ENCODE data around the gene MORN1.
"Not testable (repeated sequence)": the region's sequence is repeated elsewhere in the genome, so short reads cannot be mapped to it uniquely, and the experiment has no call there.

Gene MORN1

DNA sequence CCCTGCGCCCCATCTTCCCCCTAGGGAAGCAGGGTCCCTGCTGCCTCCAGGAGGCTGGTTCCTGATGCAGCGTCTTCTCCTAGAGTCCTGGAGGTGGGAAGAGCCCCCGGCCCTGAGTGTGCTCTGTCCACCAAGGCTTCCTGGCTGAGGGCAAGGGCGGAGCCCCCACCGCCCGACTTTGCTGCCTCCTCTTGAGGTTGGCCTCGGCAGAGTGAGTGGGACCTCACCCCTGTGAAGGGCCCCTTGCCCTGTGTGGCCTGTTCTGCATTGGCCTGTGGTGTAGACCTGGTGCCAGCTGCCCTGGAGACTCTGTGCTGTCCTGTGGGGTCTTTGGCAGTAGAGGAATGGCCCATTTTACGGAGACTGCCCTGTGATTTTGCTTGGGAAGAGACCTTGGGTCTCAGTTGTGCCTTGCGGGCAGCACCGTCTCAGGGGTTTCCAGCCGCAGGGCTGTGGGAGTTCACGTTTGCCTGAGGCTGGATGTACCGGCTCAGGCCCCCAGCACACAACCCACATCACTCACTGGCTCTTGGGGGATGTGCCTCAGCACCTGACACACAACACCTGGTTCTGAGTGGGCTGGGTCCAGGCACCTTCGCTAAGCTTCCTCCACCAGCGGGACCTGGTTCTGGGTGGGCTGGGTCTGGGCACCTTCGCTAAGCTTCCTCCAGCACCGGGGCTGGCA, 89.6 kb downstream of the MORN1 start:
- Histone ChIP-seq H3K9me3 (ENCODE audit: low read length) (no peaks in the 10 kb centered on the region), H2AFZ (ENCODE audit: low read depth, low read length) (no peak overlapping the region), H3K36me3 (ENCODE audit: insufficient read depth, low read length) (peaks cover 35% of the 10 kb centered on the region), H3K27me3 (ENCODE audit: insufficient read depth, low read length) (no peaks in the 10 kb centered on the region), H3K4me1 (ENCODE audit: insufficient read depth, low read length) (no peaks in the 10 kb centered on the region), H3K4me3 (ENCODE audit: low read length) (no peak overlapping the region)

DNA sequence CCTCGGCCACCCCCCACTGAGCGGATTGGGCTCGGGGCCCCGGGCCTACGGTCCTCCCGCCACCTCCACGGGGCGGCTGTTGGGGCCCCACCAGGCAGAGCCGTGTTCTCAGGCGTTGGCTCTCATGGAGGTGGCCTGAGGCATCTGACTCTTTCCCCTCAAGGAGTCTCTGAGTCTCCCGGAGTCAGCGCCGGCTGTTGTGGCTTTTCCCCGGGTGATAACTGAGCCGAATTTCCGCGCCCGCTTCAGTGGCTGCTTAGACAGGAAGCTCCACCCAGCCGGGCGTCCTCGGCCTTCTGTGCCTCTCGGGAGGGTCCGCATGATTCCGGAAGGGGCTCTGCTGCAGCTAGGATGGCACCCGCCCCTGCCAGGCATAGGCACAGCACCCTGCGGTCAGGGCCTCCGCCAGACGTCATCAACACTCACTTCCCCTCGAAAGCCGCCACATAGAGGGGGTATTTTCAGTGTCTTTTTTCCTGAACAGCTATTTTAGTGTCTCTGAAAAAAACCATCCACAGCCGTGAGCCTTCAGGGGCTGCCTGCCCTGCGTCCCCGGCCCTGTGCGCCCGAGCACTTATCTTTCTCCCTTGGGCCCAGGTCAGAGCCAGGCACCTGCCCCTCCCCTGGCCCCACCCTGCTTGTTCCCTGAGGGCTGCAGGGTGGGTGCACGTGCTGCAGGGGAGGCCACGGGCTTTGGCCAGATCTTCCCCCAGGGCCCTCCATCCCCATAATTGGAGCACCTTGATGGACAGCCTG, 90.3 kb downstream of the MORN1 start:
- H3K27me3 ChIP-seq (ENCODE audit: insufficient read depth, low read length), result no peaks in the 10 kb centered on the region
- H3K4me1 ChIP-seq (ENCODE audit: insufficient read depth, low read length), result no peaks in the 10 kb centered on the region
- H3K4me3 ChIP-seq (ENCODE audit: low read length), result no peak overlapping the region
- H3K9me3 ChIP-seq (ENCODE audit: low read length), result peaks cover 2% of the 10 kb centered on the region
- H3K36me3 ChIP-seq (ENCODE audit: insufficient read depth, low read length), result peaks cover 28% of the 10 kb centered on the region
- H2AFZ ChIP-seq (ENCODE audit: low read depth, low read length), result no peak overlapping the region

DNA sequence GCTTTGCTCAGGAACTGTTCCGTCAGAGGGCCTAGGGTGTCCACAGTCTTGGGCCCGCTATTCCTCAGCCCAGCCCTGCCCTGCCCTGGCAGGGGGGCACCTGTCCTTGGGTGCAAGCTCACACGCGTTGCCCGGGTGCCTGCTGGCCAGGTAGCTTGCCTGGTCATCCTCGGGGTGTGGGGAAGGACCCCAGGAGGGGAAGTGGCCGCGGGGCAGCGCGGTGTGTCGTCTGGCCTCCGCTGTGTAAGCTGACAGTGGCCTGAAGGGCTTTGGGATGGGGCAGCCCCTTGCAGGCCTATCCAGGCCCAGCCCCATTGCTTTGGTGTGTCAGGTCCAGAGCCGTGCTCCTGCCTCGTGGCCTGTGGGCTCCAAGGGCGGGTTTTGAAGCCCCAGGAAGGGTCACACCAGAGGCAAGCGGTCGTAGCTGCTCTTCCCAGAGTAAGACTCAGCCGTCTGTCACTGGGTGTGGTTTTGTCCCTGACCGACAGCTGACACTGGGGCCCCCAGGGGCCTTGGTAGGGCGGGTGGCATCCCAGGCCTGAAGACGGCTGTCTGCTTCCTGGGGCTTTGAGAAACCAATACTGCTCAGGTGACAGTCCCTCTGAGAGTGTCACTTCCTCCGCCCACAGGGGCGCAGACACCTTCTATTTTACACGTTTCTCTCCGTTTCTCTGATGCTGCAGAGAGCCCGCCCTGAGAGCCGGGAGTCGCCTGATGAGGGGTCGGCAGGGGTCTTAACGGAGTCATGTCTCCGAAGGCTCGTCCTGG, 91.2 kb downstream of the MORN1 start:
- Histone ChIP-seq H2AFZ (ENCODE audit: low read depth, low read length) (no peak overlapping the region), H3K27me3 (ENCODE audit: insufficient read depth, low read length) (no peaks in the 10 kb centered on the region), H3K9me3 (ENCODE audit: low read length) (peaks cover 2% of the 10 kb centered on the region), H3K4me3 (ENCODE audit: low read length) (no peak overlapping the region), H3K4me1 (ENCODE audit: insufficient read depth, low read length) (no peaks in the 10 kb centered on the region), H3K36me3 (ENCODE audit: insufficient read depth, low read length) (peaks cover 26% of the 10 kb centered on the region)

GRCh38 chr1:2299131-2299627, 92.2 kb downstream of the MORN1 start:
- Histone ChIP-seq H3K27me3 (ENCODE audit: insufficient read depth, low read length) (no peaks in the 10 kb centered on the region), H3K4me1 (ENCODE audit: insufficient read depth, low read length) (no peaks in the 10 kb centered on the region), H3K36me3 (ENCODE audit: insufficient read depth, low read length) (peaks cover 16% of the 10 kb centered on the region), H3K4me3 (ENCODE audit: low read length) (no peak overlapping the region), H2AFZ (ENCODE audit: low read depth, low read length) (no peak overlapping the region), H3K9me3 (ENCODE audit: low read length) (peaks cover 2% of the 10 kb centered on the region)

DNA sequence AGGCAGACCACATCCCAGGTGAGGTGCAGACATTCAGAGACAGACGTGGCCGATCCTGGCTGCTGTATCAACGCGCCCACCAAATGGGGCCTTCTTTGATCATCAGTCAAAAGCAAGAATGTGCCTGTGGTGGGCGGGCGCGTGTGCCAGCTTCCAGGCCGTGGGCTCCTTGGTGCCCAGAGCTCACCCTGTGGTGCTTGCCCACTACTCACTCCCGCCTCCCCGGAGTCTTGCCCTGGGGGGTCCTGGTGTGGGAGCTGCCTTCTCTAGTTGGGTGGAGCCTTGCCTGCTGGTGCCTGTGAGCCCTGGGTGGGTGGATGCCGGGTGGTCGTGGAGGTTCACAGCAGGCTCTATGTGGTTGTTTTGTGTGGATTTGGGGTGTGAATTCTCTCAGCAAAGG, 92.7 kb downstream of the MORN1 start:
- Histone ChIP-seq H3K4me1 (ENCODE audit: insufficient read depth, low read length) (no peaks in the 10 kb centered on the region), H3K27me3 (ENCODE audit: insufficient read depth, low read length) (no peaks in the 10 kb centered on the region), H3K9me3 (ENCODE audit: low read length) (peaks cover 2% of the 10 kb centered on the region), H3K36me3 (ENCODE audit: insufficient read depth, low read length) (peaks cover 13% of the 10 kb centered on the region), H3K4me3 (ENCODE audit: low read length) (no peak overlapping the region), H2AFZ (ENCODE audit: low read depth, low read length) (no peak overlapping the region)

DNA sequence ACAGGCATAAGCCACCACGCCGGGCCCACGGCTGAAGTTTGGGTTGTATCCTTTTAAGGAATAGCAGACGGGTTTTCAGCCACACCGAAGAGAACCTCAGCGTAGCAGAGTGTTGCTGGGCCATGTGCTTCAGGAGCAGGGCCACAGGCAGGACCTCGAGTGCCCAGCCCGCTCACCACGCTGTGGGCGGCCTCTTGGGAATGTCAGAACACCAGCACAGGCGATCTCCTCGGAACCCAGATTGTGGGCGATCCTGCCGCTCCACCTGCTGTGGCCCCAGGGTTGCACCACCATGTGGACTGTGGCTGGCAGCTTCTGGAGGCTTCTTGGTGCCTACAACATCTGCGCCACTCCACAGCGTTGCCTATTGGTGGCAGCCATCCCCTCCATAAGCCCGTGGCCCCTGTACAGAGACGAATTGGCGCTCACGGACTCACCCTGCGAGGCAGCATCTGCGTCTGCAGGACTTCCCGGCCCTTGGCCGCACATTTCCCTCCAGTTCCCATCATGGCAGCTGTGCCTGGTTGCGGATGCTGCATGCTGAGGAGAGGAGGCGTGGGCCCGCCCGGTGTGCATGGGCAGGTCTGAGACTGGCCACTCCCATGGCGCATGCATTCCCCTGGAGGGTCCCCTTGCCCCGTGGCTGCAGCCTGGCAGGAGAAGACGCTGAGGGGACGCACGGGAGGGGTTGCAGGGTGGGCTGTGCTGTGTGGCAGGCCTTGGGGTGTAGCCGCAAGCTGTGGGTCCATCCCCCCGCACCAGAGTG, 93.9 kb downstream of the MORN1 start:
- H3K9me3 ChIP-seq (ENCODE audit: low read length), result peaks cover 3% of the 10 kb centered on the region
- no peak overlapping the region for H2AFZ ChIP-seq (ENCODE audit: low read depth, low read length)
- peaks cover 10% of the 10 kb centered on the region for H3K36me3 ChIP-seq (ENCODE audit: insufficient read depth, low read length)
- no peaks in the 10 kb centered on the region for H3K27me3 ChIP-seq (ENCODE audit: insufficient read depth, low read length)
- no peak overlapping the region for H3K4me3 ChIP-seq (ENCODE audit: low read length)
- no peaks in the 10 kb centered on the region for H3K4me1 ChIP-seq (ENCODE audit: insufficient read depth, low read length)

- no peak overlapping the region for H2AFZ ChIP-seq (ENCODE audit: low read depth, low read length)
- no peaks in the 10 kb centered on the region for H3K4me1 ChIP-seq (ENCODE audit: insufficient read depth, low read length)
- peaks cover 4% of the 10 kb centered on the region for H3K9me3 ChIP-seq (ENCODE audit: low read length)
- H3K27me3 ChIP-seq (ENCODE audit: insufficient read depth, low read length), result no peaks in the 10 kb centered on the region
- H3K36me3 ChIP-seq (ENCODE audit: insufficient read depth, low read length), result peaks cover 12% of the 10 kb centered on the region
- no peak overlapping the region for H3K4me3 ChIP-seq (ENCODE audit: low read length)
These were observed 94.7 kb downstream of the MORN1 start for GRCh38 chr1:2296614-2297013.

DNA sequence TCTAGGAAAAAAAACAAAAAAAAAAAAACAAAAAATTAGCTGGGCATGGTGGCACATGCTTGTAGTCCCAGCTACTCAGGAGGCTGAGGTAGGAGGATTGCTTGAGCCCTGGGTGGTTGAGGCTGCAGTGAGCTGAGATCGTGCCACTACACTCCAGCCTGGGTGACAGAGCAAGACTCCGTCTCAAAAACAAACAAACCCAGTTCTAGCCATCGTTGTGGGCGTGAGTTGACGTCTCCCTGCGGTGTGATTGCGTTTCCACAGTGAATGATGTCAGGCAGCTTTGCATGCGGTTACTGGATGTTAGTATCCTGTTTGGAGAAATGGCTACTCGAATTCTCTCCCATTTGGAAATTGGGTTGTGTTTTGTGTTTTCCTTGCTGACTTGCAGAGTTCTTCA, 95.1 kb downstream of the MORN1 start:
- not testable (repeated sequence) for H2AFZ ChIP-seq (ENCODE audit: low read depth, low read length); H3K4me1 ChIP-seq (ENCODE audit: insufficient read depth, low read length); H3K27me3 ChIP-seq (ENCODE audit: insufficient read depth, low read length); H3K9me3 ChIP-seq (ENCODE audit: low read length); H3K4me3 ChIP-seq (ENCODE audit: low read length)
- H3K36me3 ChIP-seq (ENCODE audit: insufficient read depth, low read length), result peaks cover 12% of the 10 kb centered on the region

- H3K36me3 ChIP-seq (ENCODE audit: insufficient read depth, low read length), result peaks cover 14% of the 10 kb centered on the region
These were observed 95.8 kb downstream of the MORN1 start for GRCh38 chr1:2295526-2295925.

DNA sequence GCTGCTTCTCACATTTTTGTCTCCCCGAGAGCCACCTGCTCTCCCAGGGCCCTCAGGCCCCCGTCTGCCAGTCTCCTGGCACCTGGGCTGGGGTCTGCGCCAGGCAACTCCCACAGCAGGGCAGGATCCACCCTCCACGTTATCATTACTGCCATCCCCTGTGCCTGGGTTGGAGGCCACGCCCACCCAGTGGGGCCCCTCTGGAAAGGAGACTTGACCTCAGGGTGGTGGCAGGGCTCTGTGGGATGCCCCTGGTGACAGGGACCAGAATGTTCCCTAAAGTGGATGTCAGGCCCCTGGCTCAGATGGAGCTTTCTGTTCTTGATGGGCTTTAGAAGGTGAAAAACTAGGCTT, 96.7 kb downstream of the MORN1 start:
- H3K4me3 ChIP-seq (ENCODE audit: low read length), result no peak overlapping the region
- H3K36me3 ChIP-seq (ENCODE audit: insufficient read depth, low read length), result peaks cover 14% of the 10 kb centered on the region
- H3K4me1 ChIP-seq (ENCODE audit: insufficient read depth, low read length), result peaks cover 4% of the 10 kb centered on the region
- no peak overlapping the region for H2AFZ ChIP-seq (ENCODE audit: low read depth, low read length)
- H3K9me3 ChIP-seq (ENCODE audit: low read length), result peaks cover 4% of the 10 kb centered on the region
- H3K27me3 ChIP-seq (ENCODE audit: insufficient read depth, low read length), result no peaks in the 10 kb centered on the region

More at GRCh38 chr1:2295526-2295925, 95.8 kb downstream of the MORN1 start:
- peaks cover 4% of the 10 kb centered on the region for H3K9me3 ChIP-seq (ENCODE audit: low read length)
- no peak overlapping the region for H3K4me3 ChIP-seq (ENCODE audit: low read length)
- H2AFZ ChIP-seq (ENCODE audit: low read depth, low read length), result no peak overlapping the region
- no peaks in the 10 kb centered on the region for H3K4me1 ChIP-seq (ENCODE audit: insufficient read depth, low read length)
- no peaks in the 10 kb centered on the region for H3K27me3 ChIP-seq (ENCODE audit: insufficient read depth, low read length)

- H3K36me3 ChIP-seq (ENCODE audit: insufficient read depth, low read length), result peaks cover 14% of the 10 kb centered on the region
- H2AFZ ChIP-seq (ENCODE audit: low read depth, low read length), result no peak overlapping the region
- H3K4me1 ChIP-seq (ENCODE audit: insufficient read depth, low read length), result peaks cover 6% of the 10 kb centered on the region
- H3K27me3 ChIP-seq (ENCODE audit: insufficient read depth, low read length), result no peaks in the 10 kb centered on the region
- no peak overlapping the region for H3K4me3 ChIP-seq (ENCODE audit: low read length)
- H3K9me3 ChIP-seq (ENCODE audit: low read length), result peaks cover 4% of the 10 kb centered on the region
These were observed 97.2 kb downstream of the MORN1 start for GRCh38 chr1:2294033-2294724.

- no peaks in the 10 kb centered on the region for H3K27me3 ChIP-seq (ENCODE audit: insufficient read depth, low read length)
- H3K36me3 ChIP-seq (ENCODE audit: insufficient read depth, low read length), result peaks cover 19% of the 10 kb centered on the region
- H3K4me3 ChIP-seq (ENCODE audit: low read length), result no peak overlapping the region
- H3K9me3 ChIP-seq (ENCODE audit: low read length), result peaks cover 4% of the 10 kb centered on the region
- H2AFZ ChIP-seq (ENCODE audit: low read depth, low read length), result no peak overlapping the region
- peaks cover 6% of the 10 kb centered on the region for H3K4me1 ChIP-seq (ENCODE audit: insufficient read depth, low read length)
These were observed 98.5 kb downstream of the MORN1 start for GRCh38 chr1:2292725-2293450.
